PC-3 (cell line): Measurements from ENCODE around the gene ARFGAP3. TPM values are rescaled to one million over a fixed set of nuclear protein-coding genes. Genes with fewer than 3 reads are reported as not detected.

Experiments
- ATAC-seq: fragments of 200-7000 bp; cut with Tn5 transposase; 2 replicates; pipeline ENCODE4 v1.9.1; 2020; ENCODE audit warnings: mild to moderate bottlenecking, moderate library complexity
- BruUV-seq: library from RNA; stranded (reverse); fragments of 400-500 nt; replicated peaks from 2 replicates; lab custom pipeline; 2021; lab: Mats Ljungman, UMichigan
- CTCF ChIA-PET: fragments of 300-600 bp; sonication (Branson Sonifier 250); formaldehyde crosslinking; loops from one replicate; lab custom pipeline; 2022; ENCODE audit warnings: antibody characterized with exemption; lab: Charles Lee
- POLR2A ChIA-PET: fragments of 300-600 bp; sonication (Branson Sonifier 250); formaldehyde crosslinking; loops from one replicate; lab custom pipeline; 2022; ENCODE audit warnings: antibody characterized with exemption; ENCODE audit not compliant: unreplicated experiment; lab: Charles Lee
- DNase-seq: peaks from one replicate; pipeline ENCODE4 v3.0.0-alpha.2; 2015
- H2AFZ ChIP-seq: fragments of 300-600 bp; sonication (generic); 2 replicates; pipeline ENCODE4 v1.6.0; 2016; ENCODE audit warnings: antibody characterized with exemption, low read length
- H3F3A ChIP-seq: fragments of 300-600 bp; sonication (generic); one replicate; pipeline ENCODE4 v1.6.0; 2017; ENCODE audit warnings: antibody characterized with exemption, low read length, control low read depth, mild to moderate bottlenecking; ENCODE audit not compliant: unreplicated experiment
- H3K27ac ChIP-seq: fragments of 300-600 bp; sonication (generic); 2 replicates; pipeline ENCODE4 v1.5.1; 2016; ENCODE audit warnings: mild to moderate bottlenecking, low read length
- H3K27me3 ChIP-seq: fragments of 300-600 bp; sonication (generic); 2 replicates; pipeline ENCODE4 v1.6.1; 2016; ENCODE audit warnings: low read length, mixed read lengths
- H3K36me3 ChIP-seq: fragments of 300-600 bp; sonication (generic); 2 replicates; pipeline ENCODE4 v1.6.1; 2016; ENCODE audit warnings: low read depth, mixed run types, low read length, mixed read lengths
- H3K4me1 ChIP-seq: fragments of 300-600 bp; sonication (generic); 2 replicates; pipeline ENCODE4 v1.5.1; 2016; ENCODE audit warnings: low read length; ENCODE audit not compliant: insufficient read depth
- H3K4me2 ChIP-seq: fragments of 300-600 bp; sonication (generic); 2 replicates; pipeline ENCODE4 v1.6.0; 2016; ENCODE audit warnings: low read length
- H3K4me3 ChIP-seq: fragments of 300-600 bp; sonication (generic); 2 replicates; pipeline ENCODE4 v1.5.1; 2016; ENCODE audit warnings: mild to moderate bottlenecking, low read length, mixed read lengths
- H3K79me2 ChIP-seq: fragments of 300-600 bp; sonication (generic); 2 replicates; pipeline ENCODE4 v1.6.1; 2017; ENCODE audit warnings: low read length, mixed read lengths
- H3K9ac ChIP-seq: fragments of 300-600 bp; sonication (generic); 2 replicates; pipeline ENCODE4 v1.6.0; 2016; ENCODE audit warnings: mild to moderate bottlenecking, low read length
- H3K9me2 ChIP-seq: fragments of 300-600 bp; sonication (generic); replicated peaks from 2 replicates; pipeline ENCODE4 v1.6.1; 2016; ENCODE audit warnings: mixed run types, low read length, mixed read lengths
- H3K9me3 ChIP-seq: fragments of 300-600 bp; sonication (generic); 2 replicates; pipeline ENCODE4 v1.6.1; 2016; ENCODE audit warnings: low read length, mixed read lengths
- H4K20me1 ChIP-seq: fragments of 300-600 bp; sonication (generic); 2 replicates; pipeline ENCODE4 v1.6.1; 2016; ENCODE audit warnings: low read length, mixed read lengths
- CTCF ChIP-seq: fragments of 300-600 bp; sonication (generic); conservative IDR thresholded peaks from 2 replicates; pipeline ENCODE4 v1.5.1; 2017; ENCODE audit warnings: antibody characterized with exemption, low read depth, mild to moderate bottlenecking, low read length
- EZH2 ChIP-seq: fragments of 300-600 bp; sonication (generic); IDR thresholded peaks from one replicate; pipeline ENCODE4 v1.6.1; 2017; ENCODE audit warnings: antibody characterized with exemption, mild to moderate bottlenecking, low read length; ENCODE audit not compliant: unreplicated experiment
- EZH2phosphoT487 ChIP-seq: fragments of 300-600 bp; sonication (generic); IDR thresholded peaks from 2 replicates; pipeline ENCODE4 v1.6.1; 2018; ENCODE audit warnings: mild to moderate bottlenecking, antibody characterized with exemption, low read length, borderline replicate concordance
- intact Hi-C: fragments of 100-400 bp; cut with micrococcal nuclease; formaldehyde crosslinking; loops from 2 replicates; pipeline ENCODE4 v1.9.0; 2023
- total RNA-seq: library from RNA; depleted of rRNA; stranded (reverse); fragments of >200 nt; gene quantifications from 2 replicates; pipeline ENCODE4 v1.2.3, GENCODE V29; 2014

ARFGAP3 gene
- total RNA-seq, 1 experiment from 2014 or later: 19.2 TPM

- no TSS peak for BruUV-seq
- CTCF ChIA-PET: no interaction called here
- DNase-seq: no peak
- TF ChIP-seq EZH2: no peak
- TF ChIP-seq EZH2phosphoT487: no peak
- TF ChIP-seq CTCF: no peak
- POLR2A ChIA-PET: no interaction called here
- Histone ChIP-seq H3K4me1 (peaks cover under 1% of the 10 kb centered on the region; the same call in 1 of the 2 replicates), H3K9me3 (no peaks in the 10 kb centered on the region), H3K9ac (no peak overlapping the region), H3K36me3 (no peaks in the 10 kb centered on the region; the same call in 1 of the 2 replicates), H2AFZ (no peak overlapping the region), H4K20me1 (no peaks in the 10 kb centered on the region), H3K27ac (no peak overlapping the region), H3K9me2 (no peaks in the 10 kb centered on the region), H3K4me3 (no peak overlapping the region), H3K4me2 (no peak overlapping the region), H3F3A (no peaks in the 10 kb centered on the region), H3K79me2 (no peaks in the 10 kb centered on the region), H3K27me3 (no peaks in the 10 kb centered on the region)
- no peak for ATAC-seq
- intact Hi-C loops: no loop called here
Observed at GRCh38 chr22:42837556-42837955, 19.5 kb downstream of the ARFGAP3 start.

GRCh38 chr22:42836026-42836425, 21.0 kb downstream of the ARFGAP3 start:
- no peak overlapping the region for H3K27ac ChIP-seq
- no peaks in the 10 kb centered on the region for H4K20me1 ChIP-seq
- CTCF ChIA-PET: no interaction called here
- H3K4me2 ChIP-seq: no peak overlapping the region
- DNase-seq (no peak), ATAC-seq (no peak)
- H3F3A ChIP-seq: no peaks in the 10 kb centered on the region
- no peak overlapping the region for H2AFZ ChIP-seq
- no peaks in the 10 kb centered on the region for H3K27me3 ChIP-seq
- no peak for TF ChIP-seq EZH2phosphoT487
- TF ChIP-seq EZH2: no peak
- TF ChIP-seq CTCF: no peak
- H3K4me1 ChIP-seq: no peaks in the 10 kb centered on the region
- no peak overlapping the region for H3K4me3 ChIP-seq
- BruUV-seq: no TSS peak
- POLR2A ChIA-PET: interaction anchor here (0.7 kb wide), 1 partner anchor 13 kb away, joined by 4 read pairs; no protein-coding TSS in a partner anchor
- H3K36me3 ChIP-seq: no peaks in the 10 kb centered on the region; the same call in 1 of the 2 replicates
- intact Hi-C loops: no loop called here
- H3K9me2 ChIP-seq: no peaks in the 10 kb centered on the region
- H3K9me3 ChIP-seq: no peaks in the 10 kb centered on the region
- H3K9ac ChIP-seq: no peak overlapping the region
- H3K79me2 ChIP-seq: no peaks in the 10 kb centered on the region

- CTCF ChIA-PET: no interaction called here
- H3K27me3 ChIP-seq: no peaks in the 10 kb centered on the region
- POLR2A ChIA-PET: no interaction called here
- H3K4me3 ChIP-seq: no peak overlapping the region
- H3K9ac ChIP-seq: no peak overlapping the region
- no peak overlapping the region for H2AFZ ChIP-seq
- intact Hi-C loops: no loop called here
- ATAC-seq (no peak), DNase-seq (no peak)
- no peaks in the 10 kb centered on the region for H3K4me1 ChIP-seq
- BruUV-seq: no TSS peak
- no peak for TF ChIP-seq EZH2
- no peak for TF ChIP-seq EZH2phosphoT487
- no peak for TF ChIP-seq CTCF
- H3K4me2 ChIP-seq: no peak overlapping the region
- no peaks in the 10 kb centered on the region for H3K79me2 ChIP-seq
- peaks cover 3% of the 10 kb centered on the region; the same call in 1 of the 2 replicates for H3K36me3 ChIP-seq
- H3K9me3 ChIP-seq: no peaks in the 10 kb centered on the region
- no peaks in the 10 kb centered on the region for H3F3A ChIP-seq
- no peaks in the 10 kb centered on the region for H4K20me1 ChIP-seq
- no peaks in the 10 kb centered on the region for H3K9me2 ChIP-seq
- H3K27ac ChIP-seq: no peak overlapping the region
Observed at GRCh38 chr22:42834177-42834949, 22.7 kb downstream of the ARFGAP3 start.
